ENCODE data around the gene BEGAIN.

The BEGAIN gene

GRCh38 chr14:100549834-100550625, 37.2 kb downstream of the BEGAIN start:
- no peak for DNase-seq (ENCODE audit: low spot score)

GRCh38 chr14:100548939-100549338, 38.3 kb downstream of the BEGAIN start:
- DNase-seq (ENCODE audit: low spot score) = no peak

- DNase-seq (ENCODE audit: low spot score) = no peak
Observed at GRCh38 chr14:100548295-100548655, 38.9 kb downstream of the BEGAIN start.

- DNase-seq (ENCODE audit: low spot score) = no peak
Observed at GRCh38 chr14:100547633-100548294, 39.5 kb downstream of the BEGAIN start.

- DNase-seq (ENCODE audit: low spot score) = no peak
Observed at GRCh38 chr14:100546051-100546443, 41.2 kb downstream of the BEGAIN start.

GRCh38 chr14:100545359-100545758, 41.9 kb downstream of the BEGAIN start:
- DNase-seq (ENCODE audit: low spot score) = no peak

- no peak for DNase-seq (ENCODE audit: low spot score)
Observed at GRCh38 chr14:100544506-100545141, 42.6 kb downstream of the BEGAIN start.

GRCh38 chr14:100543471-100544455, 43.5 kb downstream of the BEGAIN start:
- no peak for DNase-seq (ENCODE audit: low spot score)

GRCh38 chr14:100542619-100543205, 44.5 kb downstream of the BEGAIN start:
- no peak for DNase-seq (ENCODE audit: low spot score)

- no peak for DNase-seq (ENCODE audit: low spot score)
Observed at GRCh38 chr14:100541621-100542560, 45.3 kb downstream of the BEGAIN start.

GRCh38 chr14:100540926-100541620, 46.1 kb downstream of the BEGAIN start:
- DNase-seq (ENCODE audit: low spot score) = no peak

- peak; percentile 23 for DNase-seq (ENCODE audit: low spot score)
Observed at GRCh38 chr14:100540141-100540925, 46.9 kb downstream of the BEGAIN start.

GRCh38 chr14:100539766-100540140, 47.5 kb downstream of the BEGAIN start:
- no peak for DNase-seq (ENCODE audit: low spot score)

- no peak for DNase-seq (ENCODE audit: low spot score)
Observed at GRCh38 chr14:100539003-100539660, 48.1 kb downstream of the BEGAIN start.

- DNase-seq (ENCODE audit: low spot score) = no peak
Observed at GRCh38 chr14:100538351-100539002, 48.7 kb downstream of the BEGAIN start.

GRCh38 chr14:100537446-100538350, 49.5 kb downstream of the BEGAIN start:
- no peak for DNase-seq (ENCODE audit: low spot score)
